ENCODE results near the gene PPP1R15B. TPM values are rescaled to one million over a fixed set of nuclear protein-coding genes. Genes with fewer than 3 reads are reported as not detected.

The PPP1R15B gene
- polyA plus RNA-seq, 1 experiment: 24.6 TPM

GRCh38 chr1:204455831-204456145, 44.2 kb upstream of the PPP1R15B start:
- no peak for TF ChIP-seq CTCF (IDR thresholded peaks at IDR 0.05; ENCODE audit: insufficient read depth, low read depth, low read length)
- H3K27me3 ChIP-seq (ENCODE audit: control insufficient read depth, insufficient read depth, low read length): no peaks in the 10 kb centered on the region; the same call in 1 of the 2 replicates
- DNase-seq (ENCODE audit: low read depth): no peak
- H3K36me3 ChIP-seq (ENCODE audit: control insufficient read depth, insufficient read depth, low read length): peaks cover 3% of the 10 kb centered on the region
- ChIA-PET POLR2A (no interaction called here), CTCF (interaction anchor here (1.4 to 5.4 kb wide), 4 partner anchors 9 to 57 kb away, joined by 5 to 33 read pairs (median 10); no protein-coding TSS in a partner anchor)
- H3K4me3 ChIP-seq (ENCODE audit: low read depth, low read length): no peak overlapping the region

GRCh38 chr1:204455063-204455830, 43.6 kb upstream of the PPP1R15B start:
- H3K4me3 ChIP-seq (ENCODE audit: low read depth, low read length): no peak overlapping the region
- ChIA-PET CTCF (interaction anchor here (1.4 to 5.4 kb wide), 3 partner anchors 9 to 57 kb away, joined by 5 to 33 read pairs (median 7); no protein-coding TSS in a partner anchor), POLR2A (no interaction called here)
- H3K27me3 ChIP-seq (ENCODE audit: control insufficient read depth, insufficient read depth, low read length): no peaks in the 10 kb centered on the region; the same call in 1 of the 2 replicates
- DNase-seq (ENCODE audit: low read depth): no peak
- peaks cover 3% of the 10 kb centered on the region for H3K36me3 ChIP-seq (ENCODE audit: control insufficient read depth, insufficient read depth, low read length)
- TF ChIP-seq CTCF (IDR thresholded peaks at IDR 0.05; ENCODE audit: insufficient read depth, low read depth, low read length): no peak

- no peak for TF ChIP-seq CTCF (IDR thresholded peaks at IDR 0.05; ENCODE audit: insufficient read depth, low read depth, low read length)
- POLR2A ChIA-PET: no interaction called here
Measured at GRCh38 chr1:204454476-204454875, 42.9 kb upstream of the PPP1R15B start.

GRCh38 chr1:204453141-204453772, 41.6 kb upstream of the PPP1R15B start:
- POLR2A ChIA-PET: interaction anchor here (0.7 kb wide), 1 partner anchor 13 kb away, joined by 4 read pairs; no protein-coding TSS in a partner anchor

More at GRCh38 chr1:204454476-204454875, 42.9 kb upstream of the PPP1R15B start:
- DNase-seq (ENCODE audit: low read depth): no peak
- Histone ChIP-seq H3K36me3 (ENCODE audit: control insufficient read depth, insufficient read depth, low read length) (no peaks in the 10 kb centered on the region; the same call in 1 of the 2 replicates), H3K4me3 (ENCODE audit: low read depth, low read length) (no peak overlapping the region), H3K27me3 (ENCODE audit: control insufficient read depth, insufficient read depth, low read length) (no peaks in the 10 kb centered on the region; the same call in 1 of the 2 replicates)
- CTCF ChIA-PET: interaction anchor here (5.4 kb wide), 1 partner anchor 8 kb away, joined by 33 read pairs; no protein-coding TSS in a partner anchor

More at GRCh38 chr1:204453141-204453772, 41.6 kb upstream of the PPP1R15B start:
- DNase-seq (ENCODE audit: low read depth): no peak
- Histone ChIP-seq H3K27me3 (ENCODE audit: control insufficient read depth, insufficient read depth, low read length) (no peaks in the 10 kb centered on the region; the same call in 1 of the 2 replicates), H3K4me3 (ENCODE audit: low read depth, low read length) (no peak overlapping the region), H3K36me3 (ENCODE audit: control insufficient read depth, insufficient read depth, low read length) (no peaks in the 10 kb centered on the region; the same call in none of the 2 replicates)
- TF ChIP-seq CTCF (IDR thresholded peaks at IDR 0.05; ENCODE audit: insufficient read depth, low read depth, low read length): no peak
- CTCF ChIA-PET: interaction anchor here (1.3 kb wide), 1 partner anchor 22 kb away, joined by 3 read pairs; no protein-coding TSS in a partner anchor
